Left cardiac atrium (tissue), 4 donors: ENCODE measurements around the gene ARL3. TPM values are rescaled to one million over a fixed set of nuclear protein-coding genes. Genes with fewer than 3 reads are reported as not detected.
"Not testable (repeated sequence)": the region's sequence is repeated elsewhere in the genome, so short reads cannot be mapped to it uniquely, and the experiment has no call there.

Experiments
- ATAC-seq, 2 donors: fragments of 200-7000 bp; cut with Tn5 transposase; one replicate each; pipeline ENCODE4 v1.9.1; 2020; ENCODE audit warnings: mild to moderate bottlenecking in 2 of 2, moderate library complexity in 2 of 2
- DNase-seq: peaks from one replicate; pipeline ENCODE4 v3.0.0-alpha.2; 2020
- intact Hi-C, 2 donors: fragments of 100-400 bp; cut with DNase I; formaldehyde crosslinking; loops; one replicate each; pipeline versions ENCODE4 v1.14.1 to v1.15.1; 2022 to 2023
- long read RNA-seq: library from polyadenylated mRNA; unstranded; transcript quantifications from one replicate; pipeline ENCODE4 v2.0.0, GENCODE V29; 2021
- total RNA-seq, 2 donors: library from RNA; stranded (reverse); fragmentation: NEBNext Ultra II Directional; extraction: Animal tissue kit (Norgen Biotek cat#: 25700); gene quantifications; one replicate each; pipeline ENCODE4 v1.2.1, GENCODE V29; 2021
- donor health status: DM: no; HTN: yes; CAD: no.
- donor health status: DM: no; HTN: yes; CAD: no; lungs with severe emphysema.
- donor health status: DM: yes; HTN: yes; CAD: no.
- donor health status: Dilated cardiomyopathy.

The ARL3 gene, protein sequence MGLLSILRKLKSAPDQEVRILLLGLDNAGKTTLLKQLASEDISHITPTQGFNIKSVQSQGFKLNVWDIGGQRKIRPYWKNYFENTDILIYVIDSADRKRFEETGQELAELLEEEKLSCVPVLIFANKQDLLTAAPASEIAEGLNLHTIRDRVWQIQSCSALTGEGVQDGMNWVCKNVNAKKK
- 10 to 100 TPM; 12.0 to 12.4 TPM for total RNA-seq
- long read RNA-seq, transcript ARL3-201 (6 exons, 3,844 nt), result major isoform, 5 of 6 reads
- long read RNA-seq, partial matches to known transcripts, result 1 of 6 reads
- long read RNA-seq, other reads (novel, unspliced or antisense), result 0 of 6 reads

DNA sequence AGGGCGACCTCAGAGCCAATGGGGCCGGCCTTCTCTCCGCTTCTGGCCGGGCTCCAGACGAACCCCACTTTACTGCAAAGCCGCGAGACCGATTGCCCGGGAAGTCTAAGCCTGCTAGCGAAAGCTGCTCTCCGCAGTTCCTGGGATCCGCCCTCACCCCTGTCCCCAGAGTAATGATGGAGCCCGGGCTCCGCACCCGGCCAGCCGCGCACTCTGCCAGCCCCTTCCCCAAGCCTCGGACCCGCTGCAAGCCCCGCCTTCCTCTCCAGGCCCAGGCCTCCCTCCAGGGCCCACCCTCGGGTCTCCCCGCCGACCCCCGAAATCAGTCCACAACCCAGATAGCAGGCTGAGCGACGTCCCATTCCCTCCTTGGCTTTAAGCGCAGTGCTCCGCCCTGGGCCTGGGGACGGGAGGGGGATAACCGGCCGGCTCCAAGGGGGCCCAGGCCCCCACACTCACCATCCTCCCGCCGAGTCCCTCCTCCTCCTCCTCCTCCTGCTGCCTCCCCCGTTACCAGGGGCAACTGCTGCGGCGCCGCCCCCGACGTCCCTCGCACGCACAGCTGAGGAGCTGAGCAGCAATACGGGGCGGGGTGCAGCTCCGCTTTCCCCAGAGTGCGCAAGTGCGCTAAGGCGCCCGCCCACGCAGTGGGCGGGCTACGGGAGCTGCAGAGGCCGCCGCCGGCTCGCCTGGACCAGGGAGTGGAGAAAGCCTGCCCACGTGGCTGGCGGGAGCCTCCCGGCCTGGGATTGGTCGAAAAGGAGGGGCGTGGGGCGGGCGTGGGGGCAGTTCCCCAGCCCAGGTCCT lies at the start of gene ARL3:
Gene ARL3 (minus strand): TSS at position 584 of the 807 bp plus-strand sequence. CDS start 122 bp downstream, at position 462.
- DNase-seq, result peak; percentile 99
- intact Hi-C loops, result no loop called here
- peak; percentile 98 for ATAC-seq

DNA sequence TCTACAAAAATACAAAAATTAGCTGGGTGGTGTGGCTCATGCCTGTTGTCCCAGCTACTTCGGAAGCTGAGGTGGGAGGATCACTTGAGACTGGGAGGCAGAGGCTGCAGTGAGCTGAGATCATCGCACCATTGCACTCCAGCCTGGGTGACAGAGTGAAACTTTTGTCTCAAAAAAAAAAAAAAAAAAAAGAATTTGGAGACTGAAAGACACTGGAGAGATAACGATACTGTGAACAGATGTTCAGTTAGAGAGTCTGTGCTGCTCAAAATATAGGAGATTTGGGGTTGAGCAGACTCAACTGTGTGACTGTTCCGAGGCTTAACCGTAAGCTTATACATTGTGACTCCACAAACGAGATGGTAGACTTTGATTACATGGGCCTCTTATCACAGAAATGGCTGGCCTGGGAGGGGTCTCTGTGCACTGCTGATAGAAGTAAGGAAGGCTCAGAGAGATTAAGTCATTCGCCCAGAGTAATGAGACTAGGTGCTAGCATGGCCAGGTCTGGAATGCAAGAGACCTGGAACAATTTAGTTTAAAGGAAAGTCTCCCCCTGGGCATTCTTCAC lies 48.9 kb upstream of the ARL3 start:
- no peak for DNase-seq
- peak; percentile 45 to 57 for ATAC-seq
- intact Hi-C loops, result no loop called here

DNA sequence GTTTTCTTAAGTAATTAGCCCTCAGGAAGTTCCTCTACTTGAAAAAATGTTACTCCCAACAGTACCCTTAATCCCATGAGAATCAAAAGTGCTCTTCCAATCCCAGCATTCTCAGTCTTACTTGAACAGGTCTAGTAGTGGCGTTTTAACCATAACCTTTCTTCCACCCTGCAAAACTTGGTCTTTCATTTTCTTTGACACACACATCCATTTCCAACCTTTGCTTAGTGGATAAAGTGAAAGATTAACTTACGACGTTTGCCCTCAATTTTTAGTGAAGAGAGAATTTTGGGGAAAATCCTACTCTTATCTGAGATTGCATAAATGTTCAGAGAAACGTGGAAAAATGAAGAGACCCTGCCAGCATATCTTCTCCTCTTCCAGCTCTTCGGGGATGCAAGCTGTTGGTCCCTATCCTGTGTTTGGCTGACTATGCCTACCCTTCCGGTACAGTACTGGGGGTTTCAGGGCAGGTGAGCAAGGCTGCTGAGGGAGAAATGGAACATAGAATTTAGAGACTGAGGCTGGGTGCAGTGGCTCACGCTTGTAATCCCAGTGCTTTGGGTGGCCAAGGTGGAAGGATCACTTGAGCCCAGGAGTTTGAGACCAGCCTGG lies 48.3 kb upstream of the ARL3 start:
- DNase-seq (no peak), ATAC-seq (peak in 1 of 2 donors; percentile 24)
- intact Hi-C loops, result no loop called here

DNA sequence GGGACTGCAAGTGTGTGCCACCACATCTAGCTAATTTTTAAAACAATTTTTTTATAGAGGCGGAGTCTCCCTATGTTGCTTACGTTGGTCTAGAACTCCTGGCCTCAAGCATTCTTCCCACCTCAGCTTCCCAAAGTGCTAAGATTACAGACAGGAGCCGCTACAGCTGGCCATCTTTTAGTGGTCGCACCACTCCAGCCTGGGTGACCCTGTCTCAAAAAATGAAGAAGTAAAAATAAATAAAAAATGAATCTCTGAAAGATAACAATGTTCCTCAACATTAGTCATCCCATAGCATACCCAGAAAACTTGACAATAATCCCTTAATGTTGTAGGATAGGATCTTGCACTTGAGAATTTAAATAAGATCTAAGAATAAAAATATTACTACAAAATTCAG lies 47.8 kb upstream of the ARL3 start:
- no peak for DNase-seq
- no peak for ATAC-seq
- intact Hi-C loops, result no loop called here

DNA sequence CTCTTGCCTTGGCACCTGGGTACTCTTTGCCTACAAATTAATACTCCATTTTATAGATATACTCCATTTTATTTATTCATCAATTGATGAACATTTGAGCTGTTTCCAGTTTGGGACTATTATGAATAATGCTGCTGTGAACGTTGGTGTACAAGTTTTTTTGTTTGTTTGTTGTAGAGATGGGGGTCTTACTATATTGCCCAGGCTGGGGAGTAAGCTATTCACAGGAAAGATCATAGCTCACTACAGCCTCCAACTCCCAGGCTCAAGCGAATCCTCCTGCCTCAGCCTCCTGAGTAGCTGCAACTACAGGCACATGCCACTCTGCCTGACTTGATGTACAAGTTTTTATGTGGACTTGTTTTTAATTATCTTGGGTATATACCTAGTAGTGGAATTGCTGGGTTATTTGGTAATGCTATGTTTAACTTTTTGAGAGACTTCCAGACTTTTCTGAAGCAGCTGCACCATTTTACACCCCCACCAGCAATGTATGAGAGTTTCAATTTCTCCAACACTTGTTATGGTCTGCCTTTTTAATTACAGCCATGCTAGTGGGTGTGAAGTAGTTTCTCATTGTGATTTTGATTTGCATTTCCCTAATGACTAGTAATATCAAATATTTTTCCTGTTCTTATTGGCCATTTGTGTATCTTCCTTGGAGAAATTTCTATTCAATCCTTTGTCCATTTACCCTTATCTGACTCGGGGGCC lies 45.5 kb upstream of the ARL3 start:
- intact Hi-C loops, result no loop called here
- ATAC-seq (no peak), DNase-seq (no peak)

DNA sequence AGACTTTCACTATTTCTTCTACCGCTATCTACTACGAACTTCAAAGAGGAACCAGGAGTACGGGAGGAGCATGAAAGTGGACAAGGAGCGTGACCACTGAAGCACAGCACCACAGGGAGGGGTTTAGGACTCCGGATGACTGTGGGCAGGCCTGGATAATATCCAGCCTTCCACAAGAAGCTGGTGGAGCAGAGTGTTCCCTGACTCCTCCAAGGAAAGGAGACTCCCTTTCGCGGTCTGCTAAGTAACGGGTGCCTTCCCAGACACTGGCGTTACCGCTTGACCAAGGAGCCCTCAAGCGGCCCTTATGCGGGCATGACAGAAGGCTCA lies 44.7 kb upstream of the ARL3 start:
- intact Hi-C loops, ATAC-seq: not testable (repeated sequence)
- DNase-seq, result peak; percentile 57

DNA sequence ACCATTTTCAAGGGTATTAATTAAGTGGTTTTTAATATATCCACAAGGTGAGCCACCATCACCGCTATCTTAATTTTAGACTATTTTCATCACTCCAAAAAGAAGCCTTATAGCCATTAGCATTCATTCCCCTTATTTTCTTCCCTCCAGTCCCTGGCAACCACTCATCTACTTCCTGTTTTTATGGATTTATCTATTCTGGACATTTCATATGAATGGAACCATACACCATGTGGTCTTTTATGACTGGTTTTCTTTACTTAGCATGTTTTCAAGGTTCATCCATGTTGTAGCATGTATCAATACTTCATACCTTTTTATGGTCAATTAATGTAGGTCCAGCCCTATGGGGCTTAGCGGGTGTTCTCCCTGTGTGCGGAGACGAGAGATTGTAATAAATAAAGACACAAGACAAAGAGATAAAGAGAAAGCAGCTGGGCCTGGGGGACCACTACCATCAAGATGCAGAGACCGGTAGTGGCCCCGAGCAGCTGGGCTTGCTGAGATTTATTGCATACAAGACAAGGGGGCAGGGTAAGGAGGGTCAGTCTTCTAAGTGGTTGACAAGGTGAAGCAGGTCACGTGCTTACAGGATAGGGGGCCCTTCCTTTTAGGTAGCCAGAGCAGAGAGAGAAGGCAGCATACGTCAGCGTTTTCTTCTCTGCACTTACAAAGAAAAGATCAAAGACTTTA lies 44.2 kb upstream of the ARL3 start:
- intact Hi-C loops, result no loop called here
- ATAC-seq, result no peak
- DNase-seq, result no peak

DNA sequence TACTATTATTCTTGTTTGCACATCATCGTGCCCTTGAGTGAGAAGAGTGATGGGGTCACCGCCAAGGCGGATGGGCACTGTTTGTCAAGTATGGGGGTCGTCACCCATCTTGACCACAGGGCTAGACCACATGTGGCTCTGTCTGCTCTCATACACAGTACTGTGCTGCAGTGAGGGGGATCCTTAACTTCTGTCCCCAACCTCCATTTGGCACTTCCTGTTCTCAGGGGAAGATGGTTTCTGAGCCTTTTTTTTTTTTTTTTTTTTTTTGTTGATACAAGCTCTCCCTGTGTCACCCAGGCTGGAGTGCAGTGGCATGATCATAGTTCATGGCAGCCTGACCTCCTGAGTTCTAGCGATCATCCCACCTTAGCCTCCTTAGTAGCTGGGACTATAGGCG lies 43.1 kb upstream of the ARL3 start:
- ATAC-seq, result no peak
- DNase-seq, result no peak
- intact Hi-C loops, result no loop called here

DNA sequence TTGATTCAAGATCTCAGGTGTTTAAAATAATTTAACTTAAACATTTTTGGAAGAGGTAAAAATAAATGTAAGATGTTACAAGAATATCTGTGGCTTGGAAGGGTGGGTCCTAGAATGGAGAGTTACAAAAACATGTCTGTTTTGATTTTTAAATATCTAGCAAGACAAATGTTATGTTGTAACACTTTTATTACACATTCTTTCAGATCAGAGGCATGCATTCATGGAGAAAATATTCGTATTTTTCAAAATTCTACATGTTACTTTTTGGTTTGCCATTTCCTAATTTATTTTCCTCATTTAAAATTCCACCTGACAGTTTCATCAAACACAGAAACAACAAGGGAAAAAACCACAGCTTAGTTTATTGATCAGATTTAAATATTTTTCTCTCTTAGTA lies 39.5 kb upstream of the ARL3 start:
- peak in 1 of 2 donors; percentile 16 for ATAC-seq
- no peak for DNase-seq
- intact Hi-C loops, result loop anchor here in 1 of 2 donors (5.0 kb wide), 1 partner anchor 64 kb away; no protein-coding TSS in a partner anchor

DNA sequence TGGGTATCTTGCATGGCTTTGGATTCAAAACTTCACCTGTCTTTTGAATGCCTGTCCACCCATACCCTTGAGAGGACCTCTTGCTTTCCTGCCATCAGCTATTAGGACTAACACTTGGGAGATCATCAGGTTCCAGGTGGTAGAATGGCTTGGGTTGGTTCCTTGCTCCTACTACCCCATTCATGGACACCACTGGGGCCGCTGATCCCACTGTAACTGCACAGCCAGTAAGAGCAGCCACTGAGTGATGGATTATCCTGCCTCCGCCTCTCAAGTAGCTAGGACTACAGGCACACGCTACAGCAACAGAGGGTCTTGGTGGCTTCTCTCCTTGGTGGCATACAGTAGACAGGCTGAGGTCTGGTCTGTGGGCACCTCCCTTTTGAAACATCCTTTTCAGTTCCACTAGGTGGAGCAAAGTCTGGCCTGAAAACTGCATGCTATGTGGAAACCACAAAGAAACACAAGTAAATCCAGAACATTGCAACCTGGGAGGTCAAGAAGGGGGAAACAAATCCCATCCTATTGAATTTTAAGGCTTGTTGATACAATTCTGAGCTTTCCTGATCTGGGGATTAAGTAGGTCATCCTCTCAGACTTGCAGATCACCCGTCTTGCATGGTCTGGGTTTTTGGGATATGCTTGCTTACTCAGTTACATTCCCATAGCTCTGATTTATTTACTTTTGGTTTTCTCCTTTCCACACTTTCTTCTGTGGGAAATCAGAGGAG lies 38.9 kb upstream of the ARL3 start:
- DNase-seq (no peak), ATAC-seq (peak; percentile 79)
- intact Hi-C loops, result loop anchor here in 1 of 2 donors (5.0 kb wide), 1 partner anchor 64 kb away; no protein-coding TSS in a partner anchor

DNA sequence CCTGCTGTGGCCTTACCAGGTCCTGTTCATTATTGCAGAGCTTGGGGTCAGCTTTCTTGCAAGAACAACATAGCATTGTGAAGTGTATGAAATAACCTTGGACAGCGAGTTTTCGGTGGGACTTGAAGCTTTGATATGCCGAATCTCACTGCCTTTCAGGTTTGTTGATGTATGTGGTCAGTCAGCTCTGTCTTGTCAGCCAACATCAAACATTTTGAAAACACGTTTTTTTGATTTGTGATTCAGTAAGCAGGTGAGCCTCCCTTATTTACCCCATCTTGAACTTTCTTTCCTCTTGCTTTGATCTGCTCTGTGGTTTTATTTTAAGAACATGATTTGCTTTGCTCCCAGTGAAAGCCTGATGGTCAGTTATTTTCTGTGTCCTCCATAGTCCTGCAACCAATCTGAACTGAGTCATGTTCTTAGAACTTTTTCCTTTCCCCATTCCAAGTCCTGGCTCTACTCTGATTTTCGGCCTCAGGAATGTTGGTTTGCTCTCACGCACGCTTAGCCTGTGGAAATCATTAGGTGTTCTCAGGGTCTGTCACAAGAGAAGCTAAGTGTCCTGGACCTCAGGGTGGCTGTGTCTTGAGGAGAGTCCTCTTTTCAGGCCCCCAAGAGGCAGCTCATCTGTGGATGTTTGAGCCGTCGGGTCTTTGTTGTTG lies 38.2 kb upstream of the ARL3 start:
- intact Hi-C loops, result loop anchor here in 1 of 2 donors (5.0 kb wide), 1 partner anchor 65 kb away; no protein-coding TSS in a partner anchor
- DNase-seq, result no peak
- peak; percentile 77 to 83 for ATAC-seq

DNA sequence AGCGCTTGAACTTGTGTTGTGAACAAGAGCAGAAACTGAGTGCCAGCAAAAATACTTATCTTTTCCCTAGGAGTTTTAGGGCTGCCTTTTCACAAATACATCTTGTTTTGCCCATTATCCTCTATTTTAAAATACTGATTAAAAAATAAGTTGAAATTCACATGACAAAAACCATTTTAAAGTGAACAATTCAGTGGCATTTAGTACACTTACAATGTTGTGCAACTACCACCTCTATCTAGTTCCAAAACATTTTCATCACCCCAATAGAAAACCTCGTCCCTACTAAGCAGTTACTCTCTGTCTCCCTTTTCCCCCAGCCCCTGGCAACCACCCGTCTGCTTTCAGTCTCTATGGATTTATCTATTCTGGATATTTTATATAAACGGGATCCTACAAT lies 31.0 kb upstream of the ARL3 start:
- intact Hi-C loops, result no loop called here
- no peak for DNase-seq
- ATAC-seq, result no peak

DNA sequence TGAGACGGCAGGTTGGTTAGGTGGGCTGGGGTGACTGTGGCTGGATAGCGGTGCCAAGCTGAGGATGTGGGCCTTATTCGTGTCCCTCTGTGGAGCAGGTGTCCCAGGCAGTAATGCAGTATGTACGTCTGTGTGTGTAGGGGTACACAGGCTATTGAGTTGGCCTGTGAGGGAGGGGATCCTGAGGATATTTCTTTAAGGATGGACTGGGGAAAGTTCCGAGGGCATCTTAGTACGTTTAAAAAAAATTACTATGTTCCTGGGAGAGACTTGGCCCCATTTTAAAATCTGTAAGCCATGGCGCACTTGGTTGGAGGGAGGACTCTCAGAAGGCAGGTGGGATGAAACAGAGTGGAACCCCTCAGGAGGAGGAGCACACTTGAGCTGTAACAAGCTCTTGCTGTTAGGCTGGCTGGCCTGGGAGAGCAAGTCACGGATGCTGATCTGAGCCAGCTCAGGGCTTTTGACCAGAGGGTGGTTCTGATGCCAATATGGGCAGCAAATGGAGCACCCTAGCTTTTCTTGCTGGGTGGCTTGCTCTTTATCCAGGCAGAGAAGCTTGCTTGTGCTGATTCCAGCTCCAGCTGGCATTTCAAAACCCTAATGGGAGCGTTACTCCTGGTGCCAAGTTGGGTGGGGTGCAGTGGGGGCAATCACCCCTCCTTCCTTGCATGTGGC lies 30.3 kb upstream of the ARL3 start:
- ATAC-seq, result peak; percentile 15 to 32
- no peak for DNase-seq
- intact Hi-C loops, result no loop called here

DNA sequence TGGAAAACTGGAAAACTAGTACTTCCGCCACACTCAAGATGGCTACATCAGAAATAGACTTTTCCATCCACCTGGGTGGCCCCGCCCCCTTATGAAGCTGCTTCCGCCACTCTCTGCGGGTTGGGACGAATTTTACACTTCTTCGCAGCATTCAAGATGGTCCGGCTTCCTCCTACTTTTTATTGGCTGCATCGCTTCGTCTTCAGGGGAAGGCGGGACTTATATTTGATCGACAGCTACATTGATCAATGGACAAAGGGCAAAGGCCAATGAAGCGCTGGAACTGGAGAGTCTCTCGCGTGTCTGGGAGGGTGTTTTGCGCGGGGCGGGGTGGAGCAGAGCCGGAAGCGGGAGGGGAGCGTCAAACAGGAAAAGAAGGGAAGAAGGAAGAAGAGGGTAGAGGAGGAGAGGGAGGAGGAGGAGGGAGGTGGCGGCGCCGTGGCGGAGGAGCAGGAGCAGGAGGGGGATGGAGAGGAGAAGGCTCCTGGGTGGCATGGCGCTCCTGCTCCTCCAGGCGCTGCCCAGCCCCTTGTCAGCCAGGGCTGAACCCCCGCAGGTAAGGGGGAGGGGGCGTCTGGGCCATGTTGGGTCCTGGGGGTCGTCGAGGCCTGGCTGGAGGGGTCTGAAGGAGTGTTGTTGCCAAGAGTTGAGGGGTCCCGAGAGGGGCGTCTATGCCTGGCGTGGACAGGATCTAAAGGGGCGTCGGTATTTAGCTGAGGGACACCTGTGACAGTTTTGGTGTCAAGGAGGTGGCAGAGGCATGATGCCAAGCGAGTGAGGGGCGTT lies 29.6 kb upstream of the ARL3 start, which contains the start of gene WBP1L:
Gene WBP1L (plus strand): TSS at position 361 of the 786 bp plus-strand sequence. CDS start 106 bp downstream, at position 467.
- ATAC-seq (peak; percentile 97 to 98), DNase-seq (peak; percentile 95)
- intact Hi-C loops, result no loop called here

DNA sequence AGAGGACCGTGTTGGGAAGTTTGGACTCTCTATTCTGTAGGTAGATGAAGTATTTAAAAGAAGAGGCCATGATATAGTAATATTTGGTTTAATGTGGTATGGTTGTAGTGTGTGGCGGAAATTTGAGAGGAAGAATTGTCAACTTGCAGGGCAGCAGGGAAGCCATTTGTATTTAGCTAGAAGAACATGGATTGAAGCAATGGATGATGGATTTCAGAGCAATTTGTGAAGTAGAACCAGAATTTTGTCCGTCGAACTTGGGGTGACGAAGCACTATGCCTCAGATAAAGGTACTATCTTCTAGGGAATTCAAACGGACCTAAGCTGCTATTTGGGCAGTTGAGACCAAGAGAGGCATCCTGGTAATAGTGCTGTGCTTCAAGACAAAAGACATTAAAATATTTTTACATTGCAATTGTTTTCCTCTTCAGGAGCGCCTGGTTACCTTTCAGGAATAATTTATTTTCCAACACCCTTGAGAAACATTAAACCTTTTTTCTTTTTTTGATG lies 28.9 kb upstream of the ARL3 start:
- ATAC-seq (no peak), DNase-seq (no peak)
- intact Hi-C loops, result no loop called here

DNA sequence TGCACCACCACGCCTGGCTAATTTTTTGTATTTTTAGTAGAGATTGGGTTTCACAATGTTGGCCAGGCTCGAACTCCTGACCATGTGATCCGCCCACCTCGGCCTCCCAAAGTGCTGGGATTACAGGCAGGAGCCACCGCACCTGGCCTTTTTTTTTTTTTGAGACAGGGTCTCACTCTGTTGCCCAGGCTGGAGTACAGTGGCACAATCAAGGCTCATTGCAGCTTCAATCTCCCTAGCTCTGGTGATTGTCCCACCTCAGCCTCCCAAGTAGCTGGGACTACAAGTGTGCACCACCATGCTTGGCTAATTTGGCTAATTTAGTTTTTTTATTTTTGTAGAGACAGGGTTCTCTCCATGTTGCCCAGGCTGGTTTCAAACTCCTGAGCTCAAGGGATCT lies 28.1 kb upstream of the ARL3 start:
- intact Hi-C loops, DNase-seq, ATAC-seq: not testable (repeated sequence)
